HepG2 (cell line): ENCODE results near the gene TOB1. TPM values are rescaled to one million over a fixed set of nuclear protein-coding genes. Genes with fewer than 3 reads are reported as not detected.

Experiments
- ATAC-seq: fragments of 200-7000 bp; cut with Tn5 transposase; 3 replicates; pipeline ENCODE4 v1.9.1; 2020; ENCODE audit warnings: mild to moderate bottlenecking, moderate library complexity
- BruUV-seq: library from RNA; stranded (reverse); fragments of 400-500 nt; replicated peaks from 2 replicates; lab custom pipeline; 2021; lab: Mats Ljungman, UMichigan
- CTCF ChIA-PET: fragments of 300-600 bp; formaldehyde crosslinking; extraction: SDS; loops from one replicate; lab custom pipeline; 2021; ENCODE audit warnings: low total read pairs, inconsistent platforms, low intra/inter-chr PET ratio; lab: Yijun Ruan, JAX
- POLR2A ChIA-PET: fragments of 350-600 bp; sonication (Branson Sonifier 250); formaldehyde crosslinking; loops from one replicate; lab custom pipeline; 2020; ENCODE audit warnings: antibody characterized with exemption, inconsistent platforms; lab: Yijun Ruan, JAX
- DNase-seq: peaks from one replicate; pipeline ENCODE4 v3.0.0-alpha.2; 2015; ENCODE audit warnings: low spot score
- FAIRE-seq: peaks from 3 replicates; lab custom pipeline; 2011; peaks lifted over from hg19 to GRCh38; lab: Jason Lieb, UNC
- H2AFZ ChIP-seq: one replicate; pipeline ENCODE4 v1.6.1; 2011; ENCODE audit warnings: low read length, inconsistent platforms
- H3K27ac ChIP-seq: fragments of 300-600 bp; 3 replicates; pipeline ENCODE4 v1.8.0; 2011; ENCODE audit warnings: mixed run types, mild to moderate bottlenecking, mixed read lengths, low read length, inconsistent platforms; ENCODE audit not compliant: insufficient read depth; ENCODE audit errors: extremely low read length
- H3K27me3 ChIP-seq, 2 experiments: fragments of 200-600 bp in 1 of 2; 2 replicates in 1 of 2; 3 replicates in 1 of 2; pipeline versions ENCODE4 v1.6.0 to v1.8.0; 2011; ENCODE audit warnings: low read length in 2 of 2, mild to moderate bottlenecking in 2 of 2, moderate library complexity in 2 of 2, inconsistent platforms in 1 of 2; ENCODE audit not compliant: insufficient read depth in 2 of 2, control insufficient read depth in 1 of 2
- H3K36me3 ChIP-seq, 2 experiments: fragments of 200-600 bp in 1 of 2; replicated peaks in 1 of 2; 2 replicates in 1 of 2; 3 replicates in 1 of 2; pipeline versions ENCODE4 v1.5.1 to v1.8.0; 2011; ENCODE audit warnings: low read length in 2 of 2, inconsistent platforms in 1 of 2; ENCODE audit not compliant: insufficient read depth in 2 of 2, control insufficient read depth in 1 of 2
- H3K4me1 ChIP-seq: 2 replicates; pipeline ENCODE4 v1.5.1; 2012; ENCODE audit warnings: low read length, inconsistent platforms; ENCODE audit not compliant: insufficient read depth
- H3K4me2 ChIP-seq: 2 replicates; pipeline ENCODE4 v1.6.0; 2011; ENCODE audit warnings: low read depth, low read length, inconsistent platforms
- H3K4me3 ChIP-seq, 3 experiments: fragments of 200-600 bp in 1 of 3; sonication (generic), shearing (Covaris generic) in 1 of 3; replicated peaks in 1 of 3; 2 replicates each; pipeline ENCODE4 v1.5.1; 2011 to 2016; ENCODE audit warnings: low read length in 3 of 3, inconsistent platforms in 2 of 3, low read depth in 2 of 3, mild to moderate bottlenecking in 2 of 3, control low read depth in 1 of 3, mixed read lengths in 1 of 3; ENCODE audit not compliant: insufficient read depth in 1 of 3
- H3K79me2 ChIP-seq: one replicate; pipeline ENCODE4 v1.6.1; 2011; ENCODE audit warnings: low read length, inconsistent platforms; ENCODE audit not compliant: insufficient read depth
- H3K9ac ChIP-seq: 2 replicates; pipeline ENCODE4 v1.6.0; 2011; ENCODE audit warnings: mild to moderate bottlenecking, low read depth, low read length, inconsistent platforms; ENCODE audit not compliant: insufficient read depth
- H3K9me3 ChIP-seq: 2 replicates; pipeline ENCODE4 v1.5.1; 2012; ENCODE audit warnings: mild to moderate bottlenecking, low read length
- H4K20me1 ChIP-seq: 2 replicates; pipeline ENCODE4 v1.6.0; 2011; ENCODE audit warnings: inconsistent platforms, mild to moderate bottlenecking, low read length, moderate library complexity; ENCODE audit not compliant: insufficient read depth
- CTCF ChIP-seq: sonication (generic); formaldehyde crosslinking; IDR thresholded peaks from 2 replicates; pipeline ENCODE4 v1.5.0; 2020; ENCODE audit warnings: mild to moderate bottlenecking, missing genetic modification reagents, moderate library complexity
- ELF3 ChIP-seq: IDR thresholded peaks from 2 replicates; pipeline ENCODE4 v1.6.1; 2016; ENCODE audit warnings: missing genetic modification reagents, missing compliant biosample characterization
- FOXA1 ChIP-seq, 2 experiments: fragments of 450-650 bp in 1 of 2; sonication (generic) in 1 of 2; formaldehyde crosslinking in 1 of 2; IDR thresholded peaks; 2 replicates each; pipeline versions ENCODE4 v1.4.0 to v1.6.1; 2016 to 2020; ENCODE audit warnings: missing genetic modification reagents in 1 of 2
- FOXA3 ChIP-seq: IDR thresholded peaks from 2 replicates; pipeline ENCODE4 v1.6.1; 2016; ENCODE audit warnings: missing genetic modification reagents, missing compliant biosample characterization
- GATAD2A ChIP-seq: IDR thresholded peaks from 2 replicates; pipeline ENCODE4 v1.6.1; 2016
- HNF4A ChIP-seq: sonication (generic); formaldehyde crosslinking; IDR thresholded peaks from 2 replicates; pipeline ENCODE4 v1.4.0; 2020; ENCODE audit warnings: missing genetic modification reagents
- MAFG ChIP-seq: sonication (generic); formaldehyde crosslinking; IDR thresholded peaks from 2 replicates; pipeline ENCODE4 v1.5.1; 2020; ENCODE audit warnings: mild to moderate bottlenecking, missing genetic modification reagents
- MIER3 ChIP-seq: IDR thresholded peaks from 2 replicates; pipeline ENCODE4 v1.6.1; 2016; ENCODE audit warnings: missing compliant biosample characterization, borderline replicate concordance
- NFE2L1 ChIP-seq: sonication (generic); formaldehyde crosslinking; IDR thresholded peaks from 2 replicates; pipeline ENCODE4 v1.4.0; 2020; ENCODE audit warnings: missing genetic modification reagents, mild to moderate bottlenecking, borderline replicate concordance
- RORA ChIP-seq: sonication (generic); formaldehyde crosslinking; IDR thresholded peaks from 2 replicates; pipeline ENCODE4 v1.5.0; 2020; ENCODE audit warnings: mild to moderate bottlenecking, missing genetic modification reagents, moderate library complexity
- SAFB2 ChIP-seq: sonication (generic); formaldehyde crosslinking; IDR thresholded peaks from 2 replicates; pipeline ENCODE4 v1.5.1; 2020; ENCODE audit warnings: missing genetic modification reagents, low read depth, mild to moderate bottlenecking, borderline replicate concordance
- SAP130 ChIP-seq: IDR thresholded peaks from 2 replicates; pipeline ENCODE4 v1.6.1; 2016; ENCODE audit warnings: low read depth
- STAG1 ChIP-seq: sonication (generic); formaldehyde crosslinking; IDR thresholded peaks from 2 replicates; pipeline ENCODE4 v1.4.0; 2020; ENCODE audit warnings: missing genetic modification reagents
- TARDBP ChIP-seq: sonication (generic); formaldehyde crosslinking; IDR thresholded peaks from 2 replicates; pipeline ENCODE4 v1.8.0; 2022; ENCODE audit warnings: mild to moderate bottlenecking, missing genetic modification reagents
- TFAP4 ChIP-seq: sonication (generic); IDR thresholded peaks from 2 replicates; pipeline ENCODE4 v1.6.1; 2016; ENCODE audit warnings: low read depth, borderline replicate concordance
- ZFP1 ChIP-seq: IDR thresholded peaks from 2 replicates; pipeline ENCODE4 v1.6.1; 2016
- ZNF143 ChIP-seq: sonication (generic); formaldehyde crosslinking; IDR thresholded peaks from 2 replicates; pipeline ENCODE4 v1.4.0; 2020; ENCODE audit warnings: missing genetic modification reagents
- ZNF263 ChIP-seq: sonication (generic); formaldehyde crosslinking; IDR thresholded peaks from 2 replicates; pipeline ENCODE4 v1.4.0; 2020; ENCODE audit warnings: missing genetic modification reagents
- ZNF264 ChIP-seq: sonication (generic); formaldehyde crosslinking; IDR thresholded peaks from 2 replicates; pipeline ENCODE4 v1.4.0; 2020; ENCODE audit warnings: missing genetic modification reagents
- WGBS: methylation state at CpG from one replicate; pipeline ENCODE4 v1.1.6; 2017; ENCODE audit warnings: low lambda C conversion rate; 5-methylcytosine and 5-hydroxymethylcytosine counted together
- in situ Hi-C: cut with HindIII; loops from 2 replicates; pipeline ENCODE4 v1.10.0; 2017; ENCODE audit warnings: low pct_unique_long_range_greater_than_20kb; ENCODE audit not compliant: extremely low pct_ligation_motif_present
- intact Hi-C: fragments of 100-400 bp; cut with micrococcal nuclease; formaldehyde crosslinking; loops from one replicate; pipeline ENCODE4 v1.10.0; 2022; ENCODE audit not compliant: unreplicated experiment
- polyA plus RNA-seq, 8 experiments: library from polyadenylated mRNA; depleted of rRNA in 3 of 8; stranded (reverse) in 7 of 8; unstranded in 1 of 8; fragments of >200 nt; fragmentation: Illumina TruSeq in 4 of 8; extraction: Trizol in 4 of 8; gene quantifications; 2 replicates each; pipeline versions ENCODE4 v1.2.1 to v1.2.3, GENCODE V29; 2011 to 2016; ENCODE audit warnings: low read depth in 4 of 8, missing spikeins in 1 of 8, mixed read lengths in 1 of 8; ENCODE audit not compliant: insufficient read depth in 1 of 8
- total RNA-seq, 5 experiments: library from RNA; depleted of rRNA; stranded (reverse); fragments of >200 nt; fragmentation: Illumina TruSeq; extraction: Trizol; gene quantifications; 2 replicates each; pipeline ENCODE4 v1.2.3, GENCODE V29; 2016; ENCODE audit warnings: low read depth in 1 of 5

The TOB1 gene
- total and polyA plus RNA-seq, 2 of the 13 experiments (the other 11 are each of a cell fraction or from before 2014, with no cell fraction given), result 21.9 to 57.7 TPM

- Histone ChIP-seq H3K4me1 (peaks cover 23% of the 10 kb centered on the region), H3K27me3 (no peaks in the 10 kb centered on the region; a peak in 1 of 5 replicates), H3K4me2 (no peak overlapping the region), H3K9me3 (no peaks in the 10 kb centered on the region), H3K27ac (no peak overlapping the region), H2AFZ (no peak overlapping the region), H3K9ac (no peak overlapping the region), H3K36me3 (no peaks in the 10 kb centered on the region), H3K4me3 (no peak overlapping the region), H3K79me2 (peaks cover 9% of the 10 kb centered on the region), H4K20me1 (no peaks in the 10 kb centered on the region)
- ATAC-seq, result no peak
- ChIA-PET POLR2A (interaction anchor here (0.9 to 3.6 kb wide), 6 partner anchors 9 to 78 kb away, joined by 3 to 14 read pairs (median 5); no protein-coding TSS in a partner anchor), CTCF (no interaction called here)
- intact Hi-C loops, result no loop called here
- no peak for FAIRE-seq
- TF ChIP-seq FOXA3 (CRISPR knock-in tag), result peak; percentile 42
- no peak for TF ChIP-seq FOXA1 (IDR thresholded peaks at IDR 0.05)
- TF ChIP-seq FOXA1 (CRISPR knock-in tag; IDR thresholded peaks at IDR 0.05), result peak; percentile 35; the same call in 1 of the 2 replicates
- TF ChIP-seq MAFG (CRISPR knock-in tag), result no peak
- TF ChIP-seq RORA, result no peak
- TF ChIP-seq SAFB2 (CRISPR knock-in tag), result no peak
- TF ChIP-seq ZFP1 (CRISPR knock-in tag), result no peak
- TF ChIP-seq HNF4A (CRISPR knock-in tag), result 0 out of 2 replicates have a peak, but pooled peaks have one; percentile 3
- TF ChIP-seq ELF3 (CRISPR knock-in tag), result 0 out of 2 replicates have a peak, but pooled peaks have one; percentile 14
- TF ChIP-seq TFAP4, result peak; percentile 87
- peak; percentile 30; the same call in 1 of the 2 replicates for TF ChIP-seq TARDBP
- 0 out of 2 replicates have a peak, but pooled peaks have one; percentile 34 for TF ChIP-seq MIER3 (CRISPR knock-in tag)
- TF ChIP-seq NFE2L1 (CRISPR knock-in tag), result no peak
- TF ChIP-seq GATAD2A (CRISPR knock-in tag), result 0 out of 2 replicates have a peak, but pooled peaks have one; percentile 30
- TF ChIP-seq SAP130 (CRISPR knock-in tag), result peak; percentile 40; the same call in 1 of the 2 replicates
- no peak for TF ChIP-seq ZNF263 (CRISPR knock-in tag)
- TF ChIP-seq CTCF (CRISPR knock-in tag), result peak; percentile 48
- TF ChIP-seq STAG1, result peak; percentile 56
- no peak for TF ChIP-seq ZNF264
- 0 out of 2 replicates have a peak, but pooled peaks have one; percentile 30 for TF ChIP-seq ZNF143 (CRISPR knock-in tag)
- in situ Hi-C loops, result no loop called here
- WGBS, result 8% methylated on average over 2 of the region's 2 CpGs
- BruUV-seq, result no TSS peak
- DNase-seq, result no peak
These were observed 5.7 kb upstream of the TOB1 start for GRCh38 chr17:50871898-50872297.
